Measurements from ENCODE around the gene LYZL4. TPM values are rescaled to one million over a fixed set of nuclear protein-coding genes. Genes with fewer than 3 reads are reported as not detected.
A peak's percentile ranks its signal among the peaks of the same experiment; 100 is the strongest.

Gene LYZL4
- total RNA-seq, 1 experiment from 2014 or later: not detected

- no peaks in the 10 kb centered on the region for H3K4me1 Mint-ChIP-seq (ENCODE audit: low read depth, unreplicated experiment)
Observed at GRCh38 chr3:42397644-42398043, 12.8 kb downstream of the LYZL4 start.

GRCh38 chr3:42394579-42395288, 15.7 kb downstream of the LYZL4 start:
- no peak for TF ChIP-seq CTCF (IDR thresholded peaks at IDR 0.05; ENCODE audit: unreplicated experiment)
- H3K4me1 Mint-ChIP-seq (ENCODE audit: low read depth, unreplicated experiment): no peaks in the 10 kb centered on the region
- H3K27me3 Mint-ChIP-seq (ENCODE audit: unreplicated experiment): peaks cover 79% of the 10 kb centered on the region
- no TSS peak for BruUV-seq (replicated peaks)
- H3K36me3 Mint-ChIP-seq (ENCODE audit: insufficient read depth, unreplicated experiment): no peaks in the 10 kb centered on the region
- H3K27ac Mint-ChIP-seq (ENCODE audit: unreplicated experiment): no peak overlapping the region
- DNase-seq: peak; percentile 5
- H3K4me3 Mint-ChIP-seq (ENCODE audit: low read depth, unreplicated experiment): no peak overlapping the region
- CTCF ChIA-PET: no interaction called here
- no peaks in the 10 kb centered on the region for H3K9me3 Mint-ChIP-seq (ENCODE audit: low read depth, unreplicated experiment)
- intact Hi-C loops (cut with micrococcal nuclease; ENCODE audit: unreplicated experiment): no loop called here

More at GRCh38 chr3:42397644-42398043, 12.8 kb downstream of the LYZL4 start:
- BruUV-seq (replicated peaks): no TSS peak
- Mint-ChIP-seq H3K4me3 (ENCODE audit: low read depth, unreplicated experiment) (no peak overlapping the region), H3K36me3 (ENCODE audit: insufficient read depth, unreplicated experiment) (no peaks in the 10 kb centered on the region), H3K27me3 (ENCODE audit: unreplicated experiment) (peaks cover 50% of the 10 kb centered on the region), H3K9me3 (ENCODE audit: low read depth, unreplicated experiment) (peaks cover under 1% of the 10 kb centered on the region), H3K27ac (ENCODE audit: unreplicated experiment) (no peak overlapping the region)
- intact Hi-C loops (cut with micrococcal nuclease; ENCODE audit: unreplicated experiment): no loop called here
- no peak for TF ChIP-seq CTCF (IDR thresholded peaks at IDR 0.05; ENCODE audit: unreplicated experiment)
- CTCF ChIA-PET: no interaction called here
- no peak for DNase-seq

GRCh38 chr3:42387802-42388651, 22.4 kb downstream of the LYZL4 start:
- BruUV-seq (replicated peaks): no TSS peak
- CTCF ChIA-PET: interaction anchor here (0.7 kb wide), 1 partner anchor 795 kb away, joined by 4 read pairs; no protein-coding TSS in a partner anchor
- Mint-ChIP-seq H3K4me1 (ENCODE audit: low read depth, unreplicated experiment) (no peaks in the 10 kb centered on the region), H3K9me3 (ENCODE audit: low read depth, unreplicated experiment) (no peaks in the 10 kb centered on the region), H3K4me3 (ENCODE audit: low read depth, unreplicated experiment) (no peak overlapping the region), H3K27me3 (ENCODE audit: unreplicated experiment) (peaks cover 86% of the 10 kb centered on the region), H3K36me3 (ENCODE audit: insufficient read depth, unreplicated experiment) (no peaks in the 10 kb centered on the region), H3K27ac (ENCODE audit: unreplicated experiment) (no peak overlapping the region)
- intact Hi-C loops (cut with micrococcal nuclease; ENCODE audit: unreplicated experiment): no loop called here
- DNase-seq: no peak
- TF ChIP-seq CTCF (IDR thresholded peaks at IDR 0.05; ENCODE audit: unreplicated experiment): no peak

GRCh38 chr3:42381551-42382082, 28.8 kb downstream of the LYZL4 start:
- no peak for TF ChIP-seq CTCF (IDR thresholded peaks at IDR 0.05; ENCODE audit: unreplicated experiment)
- Mint-ChIP-seq H3K27me3 (ENCODE audit: unreplicated experiment) (peaks cover 24% of the 10 kb centered on the region), H3K27ac (ENCODE audit: unreplicated experiment) (no peak overlapping the region), H3K4me1 (ENCODE audit: low read depth, unreplicated experiment) (peaks cover 8% of the 10 kb centered on the region), H3K9me3 (ENCODE audit: low read depth, unreplicated experiment) (no peaks in the 10 kb centered on the region), H3K4me3 (ENCODE audit: low read depth, unreplicated experiment) (no peak overlapping the region), H3K36me3 (ENCODE audit: insufficient read depth, unreplicated experiment) (no peaks in the 10 kb centered on the region)
- intact Hi-C loops (cut with micrococcal nuclease; ENCODE audit: unreplicated experiment): no loop called here
- CTCF ChIA-PET: no interaction called here
- BruUV-seq (replicated peaks): no TSS peak
- DNase-seq: no peak

Measured in Calu3 (cell line).